Colonic mucosa (tissue), 4 donors: ENCODE measurements around the gene TAOK1. TPM values are rescaled to one million over a fixed set of nuclear protein-coding genes. Genes with fewer than 3 reads are reported as not detected.
"Not testable (repeated sequence)": the region's sequence is repeated elsewhere in the genome, so short reads cannot be mapped to it uniquely, and the experiment has no call there.

Source experiments
- DNase-seq: peaks from one replicate; pipeline ENCODE4 v3.0.0-alpha.2; 2020
- H3K27ac ChIP-seq: fragments of 200-600 bp; one replicate; pipeline ENCODE4 v1.8.0; 2021
- H3K27me3 ChIP-seq: fragments of 200-600 bp; one replicate; pipeline ENCODE4 v1.8.0; 2021
- H3K36me3 ChIP-seq: fragments of 200-600 bp; one replicate; pipeline ENCODE4 v1.8.0; 2021
- H3K4me1 ChIP-seq: fragments of 200-600 bp; one replicate; pipeline ENCODE4 v1.8.0; 2021; ENCODE audit warnings: mild to moderate bottlenecking
- H3K4me3 ChIP-seq: fragments of 200-600 bp; one replicate; pipeline ENCODE4 v1.8.0; 2021
- H3K9ac ChIP-seq, 2 donors: one replicate each; pipeline ENCODE4 v1.7.0; 2013; ENCODE audit warnings: control low read depth in 2 of 2, low read depth in 2 of 2, low read length in 2 of 2
- H3K9me3 ChIP-seq: fragments of 200-600 bp; one replicate; pipeline ENCODE4 v1.8.0; 2021
- CTCF ChIP-seq: fragments of 200-600 bp; IDR thresholded peaks from one replicate; pipeline ENCODE4 v1.8.0; 2022; ENCODE audit warnings: antibody characterized with exemption, mild to moderate bottlenecking
- intact Hi-C: fragments of 100-400 bp; cut with DNase I; formaldehyde crosslinking; loops from one replicate; pipeline ENCODE4 v1.14.1; 2022
- total RNA-seq, 2 donors: library from RNA; stranded (reverse); fragmentation: NEBNext Ultra II Directional in 1 of 2; extraction: Animal tissue kit (Norgen Biotek cat#: 25700) in 1 of 2; gene quantifications; one replicate each; pipeline ENCODE4 v1.2.1, GENCODE V29; 2021
- donor health status: healthy.
- donor health status: DM: no; HTN: no; CAD: no.
- donor health status: DM: no; HTN: no; CAD: no.

The TAOK1 gene
- total RNA-seq, 2 donors from 2014 or later: 42.1 to 57.1 TPM

DNA sequence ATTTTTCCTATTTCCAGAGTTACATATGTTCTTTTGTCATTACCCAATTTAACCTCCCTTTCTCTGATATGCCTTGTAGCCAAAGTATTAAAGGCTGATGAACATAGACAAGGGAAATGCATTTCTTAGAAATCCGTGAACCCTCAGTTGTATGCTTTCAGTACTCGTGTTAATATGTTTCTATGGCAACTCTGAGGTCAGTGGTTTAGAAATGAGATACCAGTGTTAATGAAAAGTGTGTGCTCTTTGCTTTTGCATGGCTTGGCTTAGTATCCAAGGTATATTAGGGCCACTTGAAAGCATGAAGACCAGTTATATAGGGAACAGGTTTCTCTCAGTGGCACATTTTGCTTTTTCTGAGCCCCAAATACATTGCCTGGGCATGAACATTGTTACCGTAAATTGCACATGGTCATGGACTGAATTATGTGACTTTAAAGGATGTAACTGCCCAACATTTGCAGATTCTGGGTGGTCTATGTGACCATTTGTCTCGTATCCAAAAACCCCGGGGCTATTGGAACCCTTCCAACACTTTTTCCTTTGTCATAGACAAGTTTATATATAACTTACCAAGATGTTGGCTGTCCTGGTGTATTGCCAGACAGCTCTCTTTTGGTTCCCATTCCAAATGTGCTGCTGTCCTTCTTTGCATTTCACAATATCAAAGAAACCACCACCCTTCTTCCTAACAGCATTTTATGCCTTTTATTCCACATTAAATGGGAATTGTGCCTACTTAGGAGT is 159.2 kb downstream of the TAOK1 start:
- Histone ChIP-seq H3K27ac (no peak overlapping the region), H3K4me3 (no peak overlapping the region), H3K27me3 (no peaks in the 10 kb centered on the region), H3K9me3 (no peaks in the 10 kb centered on the region), H3K36me3 (no peaks in the 10 kb centered on the region), H3K9ac (no peak overlapping the region), H3K4me1 (no peaks in the 10 kb centered on the region)
- DNase-seq: no peak
- intact Hi-C loops: no loop called here
- TF ChIP-seq CTCF: no peak

GRCh38 chr17:29555840-29556239 is 165.7 kb downstream of the TAOK1 start:
- Histone ChIP-seq H3K27ac (no peak overlapping the region), H3K9ac (no peak overlapping the region), H3K36me3 (no peaks in the 10 kb centered on the region), H3K4me1 (no peaks in the 10 kb centered on the region), H3K27me3 (no peaks in the 10 kb centered on the region), H3K9me3 (no peaks in the 10 kb centered on the region), H3K4me3 (no peak overlapping the region)
- no peak for DNase-seq
- intact Hi-C loops: no loop called here
- TF ChIP-seq CTCF: no peak

- no peaks in the 10 kb centered on the region for H3K36me3 ChIP-seq
- DNase-seq: no peak
- no peak overlapping the region for H3K4me3 ChIP-seq
- no peaks in the 10 kb centered on the region for H3K9me3 ChIP-seq
- no peak overlapping the region for H3K9ac ChIP-seq
- no peaks in the 10 kb centered on the region for H3K4me1 ChIP-seq
- no peaks in the 10 kb centered on the region for H3K27me3 ChIP-seq
- H3K27ac ChIP-seq: no peak overlapping the region
- intact Hi-C loops: no loop called here
- no peak for TF ChIP-seq CTCF
These were observed 167.0 kb downstream of the TAOK1 start for GRCh38 chr17:29557085-29557738.

GRCh38 chr17:29557739-29558116 is 167.6 kb downstream of the TAOK1 start:
- Histone ChIP-seq H3K9ac (no peak overlapping the region), H3K4me3 (no peak overlapping the region), H3K4me1 (no peaks in the 10 kb centered on the region), H3K36me3 (no peaks in the 10 kb centered on the region), H3K27ac (no peak overlapping the region), H3K9me3 (no peaks in the 10 kb centered on the region), H3K27me3 (no peaks in the 10 kb centered on the region)
- intact Hi-C loops: no loop called here
- no peak for TF ChIP-seq CTCF
- DNase-seq: no peak

GRCh38 chr17:29558139-29558538 is 168.0 kb downstream of the TAOK1 start:
- intact Hi-C loops, H3K9ac ChIP-seq, DNase-seq, H3K4me1 ChIP-seq, H3K36me3 ChIP-seq, H3K27ac ChIP-seq, H3K27me3 ChIP-seq, H3K4me3 ChIP-seq, H3K9me3 ChIP-seq: not testable (repeated sequence)

DNA sequence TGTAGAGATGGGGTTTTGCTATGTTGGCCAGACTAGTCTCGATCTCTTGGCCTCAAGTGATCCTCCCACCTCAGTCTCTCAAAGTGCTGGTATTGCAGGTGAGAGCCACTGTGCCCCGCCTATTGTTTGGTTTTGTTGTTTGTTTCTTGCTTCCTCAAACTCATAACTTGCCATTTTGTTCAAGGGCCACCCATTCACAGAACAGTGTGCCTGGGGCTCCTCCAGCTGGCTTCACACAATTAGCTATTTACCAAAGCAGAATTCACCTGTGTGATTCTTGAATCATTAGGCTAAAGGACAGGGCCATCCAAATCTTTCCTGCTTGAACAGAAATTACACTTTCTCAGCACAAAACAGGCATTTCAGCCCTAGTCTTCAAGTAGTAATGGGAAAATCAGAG is 169.5 kb downstream of the TAOK1 start:
- Histone ChIP-seq H3K9ac (no peak overlapping the region), H3K27me3 (no peaks in the 10 kb centered on the region), H3K27ac (no peak overlapping the region), H3K4me3 (no peak overlapping the region), H3K9me3 (no peaks in the 10 kb centered on the region), H3K36me3 (no peaks in the 10 kb centered on the region), H3K4me1 (no peaks in the 10 kb centered on the region)
- no peak for DNase-seq
- no peak for TF ChIP-seq CTCF
- intact Hi-C loops: no loop called here
